WI38 (cell line): ENCODE data around the gene ZNF791.
A peak's percentile ranks its signal among the peaks of the same experiment; 100 is the strongest.
"Not testable (repeated sequence)": the region's sequence is repeated elsewhere in the genome, so short reads cannot be mapped to it uniquely, and the experiment has no call there.

Experiments used
- H3K4me3 ChIP-seq: 2 replicates; pipeline ENCODE4 v1.5.1; 2011; ENCODE audit warnings: low read depth, mild to moderate bottlenecking, control low read depth, low read length
- TF ChIP-seq, protein P1 (sequence below): IDR thresholded peaks from 2 replicates; pipeline ENCODE4 v1.5.1; 2012; ENCODE audit warnings: low read depth, mild to moderate bottlenecking, control low read depth, low read length

ZNF791 gene

DNA sequence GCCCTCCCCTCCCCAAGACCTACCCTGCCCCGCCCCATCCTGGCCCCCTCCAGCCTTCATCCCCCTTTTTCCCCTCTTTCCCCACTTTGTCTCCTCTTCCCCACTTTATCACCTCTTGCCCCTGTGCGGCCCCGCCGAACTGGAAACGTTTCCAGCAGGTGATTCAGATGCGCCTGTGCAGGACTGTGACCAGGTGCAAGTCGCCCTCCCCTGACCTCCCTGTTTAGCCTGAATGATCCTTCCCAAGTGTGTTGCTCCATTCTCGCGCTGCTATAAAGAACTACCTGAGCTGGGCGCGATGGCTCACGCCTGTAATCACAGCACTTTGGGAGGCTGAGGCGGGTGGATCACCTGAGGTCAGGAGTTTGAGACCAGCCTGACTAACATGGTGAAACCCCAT, 25.9 kb downstream of the ZNF791 start:
- no peak overlapping the region for H3K4me3 ChIP-seq
- TF ChIP-seq, protein P1, sequence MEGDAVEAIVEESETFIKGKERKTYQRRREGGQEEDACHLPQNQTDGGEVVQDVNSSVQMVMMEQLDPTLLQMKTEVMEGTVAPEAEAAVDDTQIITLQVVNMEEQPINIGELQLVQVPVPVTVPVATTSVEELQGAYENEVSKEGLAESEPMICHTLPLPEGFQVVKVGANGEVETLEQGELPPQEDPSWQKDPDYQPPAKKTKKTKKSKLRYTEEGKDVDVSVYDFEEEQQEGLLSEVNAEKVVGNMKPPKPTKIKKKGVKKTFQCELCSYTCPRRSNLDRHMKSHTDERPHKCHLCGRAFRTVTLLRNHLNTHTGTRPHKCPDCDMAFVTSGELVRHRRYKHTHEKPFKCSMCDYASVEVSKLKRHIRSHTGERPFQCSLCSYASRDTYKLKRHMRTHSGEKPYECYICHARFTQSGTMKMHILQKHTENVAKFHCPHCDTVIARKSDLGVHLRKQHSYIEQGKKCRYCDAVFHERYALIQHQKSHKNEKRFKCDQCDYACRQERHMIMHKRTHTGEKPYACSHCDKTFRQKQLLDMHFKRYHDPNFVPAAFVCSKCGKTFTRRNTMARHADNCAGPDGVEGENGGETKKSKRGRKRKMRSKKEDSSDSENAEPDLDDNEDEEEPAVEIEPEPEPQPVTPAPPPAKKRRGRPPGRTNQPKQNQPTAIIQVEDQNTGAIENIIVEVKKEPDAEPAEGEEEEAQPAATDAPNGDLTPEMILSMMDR: no peak

DNA sequence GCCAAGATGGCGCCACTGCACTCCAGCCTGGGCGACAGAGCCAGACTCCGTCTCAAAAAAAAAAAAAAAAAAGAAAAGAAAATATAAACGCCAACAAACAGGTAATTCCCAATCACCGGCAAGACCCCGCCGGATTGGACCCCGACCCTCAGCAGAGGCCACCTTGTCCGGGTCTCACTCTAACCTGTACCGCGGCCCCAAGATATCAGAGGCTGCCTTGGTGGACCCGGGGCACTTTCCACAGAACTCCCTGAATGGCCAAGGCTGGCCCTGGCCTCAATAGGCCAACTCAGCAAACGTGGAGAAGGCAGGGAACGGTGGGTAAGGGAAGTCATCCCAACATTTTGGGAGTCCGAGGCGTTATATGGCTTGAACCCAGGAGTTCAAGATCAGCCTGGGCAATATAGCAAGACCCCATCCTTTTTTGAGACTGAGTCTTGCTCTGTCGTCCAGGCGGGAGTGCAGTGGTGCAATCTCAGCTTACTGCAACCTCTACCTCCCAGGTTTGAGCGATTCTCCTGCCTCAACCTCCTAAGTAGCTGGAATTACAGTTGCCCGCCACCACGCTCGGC, 28.0 kb downstream of the ZNF791 start:
- TF ChIP-seq, protein P1: no peak
- no peak overlapping the region for H3K4me3 ChIP-seq

DNA sequence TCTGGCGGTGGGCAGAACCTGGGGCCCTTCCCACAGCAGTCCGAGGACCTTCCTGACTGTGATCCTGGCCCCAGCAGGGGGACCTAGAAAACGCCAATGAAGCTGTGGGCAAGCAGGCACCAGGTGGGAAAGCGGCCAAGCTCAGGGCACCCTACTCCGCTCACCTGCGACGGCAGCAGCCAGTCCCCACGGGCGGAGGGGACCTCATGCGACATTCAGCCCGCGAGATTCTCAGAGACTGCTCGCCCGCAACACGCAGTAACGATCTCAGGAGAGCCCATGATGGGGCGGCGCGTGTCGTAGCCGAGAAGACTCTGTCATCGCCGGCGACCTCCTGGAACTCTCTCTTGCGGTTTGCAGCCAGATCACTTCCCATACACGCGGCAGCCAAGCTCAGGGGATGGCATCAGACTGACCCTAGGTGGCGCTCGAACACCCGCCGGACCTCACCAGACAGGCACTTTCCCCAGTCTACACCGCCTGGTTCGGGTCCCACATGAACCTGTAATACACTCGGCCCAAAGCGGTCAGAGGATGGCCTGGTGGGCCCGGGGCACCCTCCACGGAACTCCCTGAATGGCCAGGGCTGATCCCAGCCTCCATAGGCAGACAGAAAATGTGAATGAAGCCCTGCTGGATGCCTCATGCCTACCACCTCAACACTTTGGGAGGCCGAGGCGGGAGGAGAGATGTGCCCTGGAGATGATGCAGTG, 29.3 kb downstream of the ZNF791 start:
- H3K4me3 ChIP-seq: no peak overlapping the region
- TF ChIP-seq, protein P1: peak; percentile 68

DNA sequence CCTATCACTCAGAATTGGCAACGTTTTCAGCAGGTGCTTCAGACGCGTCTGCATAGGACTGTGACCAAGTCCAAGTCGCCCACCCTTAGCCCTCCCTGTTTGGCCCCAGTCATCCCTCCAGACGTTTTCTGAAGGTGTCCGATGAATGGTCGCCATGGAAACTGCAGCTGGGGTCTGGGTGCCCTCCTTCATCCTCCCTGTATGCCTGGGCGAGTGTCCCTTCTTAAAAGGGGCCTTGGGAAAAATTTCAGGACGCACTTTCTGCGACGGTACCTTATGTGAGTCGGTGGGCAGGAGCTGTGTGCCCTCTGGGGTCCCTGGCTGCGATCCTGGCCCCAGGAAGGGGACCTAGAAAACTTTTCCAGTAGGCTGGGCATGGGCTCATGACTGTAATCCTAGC, 30.7 kb downstream of the ZNF791 start:
- no peak overlapping the region for H3K4me3 ChIP-seq
- TF ChIP-seq, protein P1: no peak

DNA sequence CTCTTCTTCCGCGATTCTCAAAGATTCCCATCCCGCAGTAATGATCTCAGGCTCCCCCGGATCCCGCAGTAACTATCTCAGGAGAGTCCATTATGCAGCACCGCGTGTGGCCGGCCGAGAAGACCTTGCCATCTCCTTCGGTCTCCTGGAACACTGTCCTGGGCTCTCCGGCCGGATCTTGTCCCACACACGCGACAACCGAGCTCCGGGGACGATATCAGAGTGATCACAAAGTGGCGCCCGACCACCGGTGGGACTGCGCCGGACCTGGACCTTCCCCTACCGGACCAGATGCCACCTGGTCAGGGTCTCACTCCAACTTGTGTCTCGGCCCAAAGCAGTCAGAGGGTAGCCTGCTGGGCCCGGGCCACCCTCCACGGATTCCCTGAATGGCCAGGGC, 31.8 kb downstream of the ZNF791 start:
- H3K4me3 ChIP-seq: no peak overlapping the region
- TF ChIP-seq, protein P1: no peak

DNA sequence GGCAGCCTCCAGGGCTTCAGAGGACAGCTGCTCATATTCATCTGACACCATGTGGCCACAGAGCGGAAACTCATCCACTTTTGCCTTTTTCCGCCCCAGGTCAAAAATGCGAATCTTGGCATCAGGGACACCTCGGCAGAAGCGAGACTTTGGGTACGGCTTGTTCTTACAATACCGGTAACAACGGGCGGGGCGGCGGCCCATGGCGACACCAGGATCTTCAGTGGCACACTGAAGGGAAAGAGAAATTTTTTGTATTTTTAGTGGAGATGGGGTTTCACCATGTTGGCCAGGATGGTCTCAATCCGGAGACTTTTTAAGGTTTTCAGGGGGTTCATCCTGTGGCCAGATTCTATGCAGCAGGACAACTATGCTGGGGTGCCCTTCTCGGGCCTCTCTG, 33.0 kb downstream of the ZNF791 start:
- H3K4me3 ChIP-seq: not testable (repeated sequence)

DNA sequence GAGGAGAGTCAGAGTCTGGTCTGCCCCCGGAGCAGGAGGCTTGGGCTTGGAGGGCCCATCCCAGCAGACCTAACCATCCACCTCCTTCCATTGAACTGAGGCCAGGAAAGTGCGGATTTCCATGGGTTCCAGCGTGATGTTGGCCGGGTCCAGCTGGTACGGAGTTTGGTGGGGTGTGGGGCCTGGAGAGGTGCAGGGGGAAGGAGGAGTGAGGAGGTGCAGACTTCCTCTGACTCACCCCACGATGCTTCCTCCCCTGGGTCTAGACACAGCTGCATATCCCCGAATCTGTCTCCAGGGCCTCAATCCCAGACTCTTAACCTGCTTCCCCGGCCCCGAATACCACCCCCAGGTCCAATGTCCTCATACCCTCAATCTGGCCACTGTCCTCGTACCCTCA, 35.8 kb downstream of the ZNF791 start:
- TF ChIP-seq, protein P1: no peak
- H3K4me3 ChIP-seq: no peak overlapping the region

DNA sequence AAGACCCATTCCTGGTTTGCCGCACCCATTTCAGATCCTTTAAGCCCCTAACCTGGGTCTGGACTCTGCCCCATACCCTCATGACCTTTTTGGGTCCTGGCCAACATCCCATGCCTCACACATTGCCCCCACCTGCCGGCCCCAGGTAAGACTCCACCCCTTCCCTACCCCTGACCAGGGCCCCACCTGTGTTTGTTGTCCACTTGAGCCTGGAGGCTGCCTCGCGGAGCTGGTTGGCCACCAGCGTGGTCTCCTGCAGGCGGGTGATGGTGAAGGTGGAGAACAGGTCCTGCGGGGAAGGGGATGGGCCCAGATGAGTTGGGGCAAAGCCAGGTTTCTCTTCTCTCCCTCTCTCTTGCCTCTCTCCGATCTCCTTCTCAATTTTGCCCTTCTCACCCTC, 36.3 kb downstream of the ZNF791 start:
- TF ChIP-seq, protein P1: no peak
- H3K4me3 ChIP-seq: no peak overlapping the region
